ENCODE measurements around the gene WFS1.

- TF ChIP-seq EP300 (IDR thresholded peaks at IDR 0.05), result no peak
- no peak for TF ChIP-seq CTCF (IDR thresholded peaks at IDR 0.05)
- no peak for TF ChIP-seq POLR2AphosphoS5 (IDR thresholded peaks at IDR 0.05)
- no peak for TF ChIP-seq POLR2A (IDR thresholded peaks at IDR 0.05)
Observed at GRCh38 chr4:6221851-6222760, 47.5 kb upstream of the WFS1 start.

All from upper lobe of left lung (tissue), 4 donors.